ENCODE results near the gene TBC1D9.

Gene TBC1D9

GRCh38 chr4:140644470-140645185, 111.6 kb downstream of the TBC1D9 start:
- no peak for DNase-seq

DNA sequence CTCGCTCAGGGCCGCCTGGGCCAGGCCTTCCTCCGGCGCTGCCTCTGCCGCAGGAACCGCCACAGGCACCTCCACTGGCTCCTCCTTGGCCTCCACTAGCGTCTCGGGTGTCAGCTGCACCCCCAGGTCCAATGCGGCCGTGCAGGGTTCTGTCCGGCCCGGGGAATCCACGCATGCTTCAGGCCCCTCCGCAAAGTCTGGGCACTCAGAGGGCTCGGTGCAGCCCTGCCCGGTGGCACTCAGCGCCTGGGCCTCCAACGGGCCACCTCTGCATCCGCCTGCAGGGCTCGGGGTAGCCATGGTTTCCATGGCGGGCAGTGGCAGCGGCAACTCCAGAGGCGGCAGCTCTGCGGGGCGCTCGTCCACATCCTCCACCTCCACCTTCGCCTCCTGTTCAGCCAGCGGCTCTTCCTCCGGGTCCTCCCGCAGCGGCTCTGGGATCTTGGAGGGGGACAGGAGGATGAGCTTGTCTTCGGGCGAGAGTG, 112.6 kb downstream of the TBC1D9 start:
- DNase-seq: no peak

GRCh38 chr4:140642674-140643437, 113.3 kb downstream of the TBC1D9 start:
- DNase-seq: no peak

GRCh38 chr4:140641789-140642439, 114.3 kb downstream of the TBC1D9 start:
- DNase-seq: no peak

DNA sequence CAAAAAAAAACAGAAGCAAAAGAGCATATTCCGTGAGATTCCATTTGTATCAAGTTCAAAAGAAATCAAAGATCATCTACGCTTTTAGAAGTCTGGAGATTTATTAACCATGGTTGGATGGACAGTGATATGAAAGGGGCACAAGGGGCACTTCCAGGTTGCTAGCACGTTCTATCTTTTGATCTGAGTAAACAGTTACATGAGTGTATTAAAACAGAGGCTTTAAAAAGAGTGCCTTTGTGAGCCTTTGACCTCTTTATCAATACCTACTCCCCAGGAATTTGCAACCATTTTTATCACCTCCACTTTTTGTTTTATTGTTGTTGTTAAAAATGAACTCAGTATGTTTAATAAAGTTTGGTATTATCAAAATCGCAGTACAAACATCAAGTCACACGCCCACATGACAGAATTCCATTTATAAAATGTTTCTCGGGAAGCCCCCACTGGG, 115.1 kb downstream of the TBC1D9 start:
- no peak for DNase-seq

GRCh38 chr4:140640150-140640748, 115.9 kb downstream of the TBC1D9 start:
- no peak for DNase-seq

GRCh38 chr4:140639066-140639465, 117.1 kb downstream of the TBC1D9 start:
- no peak for DNase-seq

- peak; percentile 8 for DNase-seq
These were observed 118.3 kb downstream of the TBC1D9 start for GRCh38 chr4:140637836-140638235.

- DNase-seq: no peak
These were observed 120.6 kb downstream of the TBC1D9 start for GRCh38 chr4:140635606-140636005.

- no peak for DNase-seq
These were observed 122.2 kb downstream of the TBC1D9 start for GRCh38 chr4:140633951-140634350.

GRCh38 chr4:140633124-140633523, 123.1 kb downstream of the TBC1D9 start:
- no peak for DNase-seq

DNA sequence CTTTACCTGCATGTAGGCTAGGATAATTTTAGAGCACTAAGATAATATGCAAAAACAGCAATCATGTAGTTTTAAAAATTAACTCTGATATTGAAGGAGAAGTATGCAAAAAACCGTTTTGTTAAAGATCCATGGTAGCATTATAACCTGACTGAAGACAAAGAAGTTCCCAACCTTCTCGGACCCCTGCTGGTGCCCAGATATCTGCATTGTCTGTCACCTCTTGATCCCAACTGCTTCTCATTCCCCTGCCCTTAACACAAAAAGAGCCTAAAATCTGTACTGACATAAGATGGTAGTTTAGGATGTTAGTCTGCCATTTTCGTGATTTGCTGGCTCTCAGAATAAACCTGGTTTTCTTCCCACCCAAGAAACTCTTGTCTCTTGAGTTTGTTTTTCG, 125.9 kb downstream of the TBC1D9 start:
- DNase-seq: no peak

GRCh38 chr4:140628016-140628415, 128.2 kb downstream of the TBC1D9 start:
- no peak for DNase-seq

- no peak for DNase-seq
These were observed 129.4 kb downstream of the TBC1D9 start for GRCh38 chr4:140626661-140627376.

DNA sequence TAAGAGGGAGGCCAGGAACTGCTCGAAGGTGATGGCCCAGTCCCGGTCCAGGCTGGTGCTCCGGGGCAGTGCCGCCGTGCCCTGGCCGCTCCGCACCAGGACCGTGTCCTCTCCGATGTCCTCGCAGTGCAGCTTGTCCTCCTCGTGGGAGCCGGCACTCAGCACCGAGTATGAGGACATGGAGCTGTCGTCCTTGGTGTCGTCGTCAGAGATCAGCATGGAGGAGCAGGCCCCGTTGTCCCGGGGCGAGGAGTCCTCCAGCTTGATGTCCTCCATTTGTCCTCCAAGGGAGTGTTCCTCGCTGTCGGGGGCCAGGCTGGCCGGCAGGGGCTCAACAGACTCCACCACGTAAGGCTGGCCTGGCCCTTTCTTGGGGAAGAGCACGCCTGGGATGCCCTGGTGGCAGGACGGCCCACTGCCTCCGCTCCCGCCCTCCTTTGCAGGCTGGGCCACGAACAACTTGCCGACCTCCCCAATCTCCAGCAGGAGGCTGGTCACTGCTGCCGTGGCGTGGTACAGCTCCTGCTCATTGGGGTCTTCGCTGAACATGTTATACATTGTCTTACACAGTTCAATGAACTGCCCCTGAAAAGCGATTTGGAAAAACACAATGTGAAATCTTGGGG, 133.7 kb downstream of the TBC1D9 start:
- no peak for DNase-seq

GRCh38 chr4:140621161-140621560, 135.0 kb downstream of the TBC1D9 start:
- no peak for DNase-seq

DNA sequence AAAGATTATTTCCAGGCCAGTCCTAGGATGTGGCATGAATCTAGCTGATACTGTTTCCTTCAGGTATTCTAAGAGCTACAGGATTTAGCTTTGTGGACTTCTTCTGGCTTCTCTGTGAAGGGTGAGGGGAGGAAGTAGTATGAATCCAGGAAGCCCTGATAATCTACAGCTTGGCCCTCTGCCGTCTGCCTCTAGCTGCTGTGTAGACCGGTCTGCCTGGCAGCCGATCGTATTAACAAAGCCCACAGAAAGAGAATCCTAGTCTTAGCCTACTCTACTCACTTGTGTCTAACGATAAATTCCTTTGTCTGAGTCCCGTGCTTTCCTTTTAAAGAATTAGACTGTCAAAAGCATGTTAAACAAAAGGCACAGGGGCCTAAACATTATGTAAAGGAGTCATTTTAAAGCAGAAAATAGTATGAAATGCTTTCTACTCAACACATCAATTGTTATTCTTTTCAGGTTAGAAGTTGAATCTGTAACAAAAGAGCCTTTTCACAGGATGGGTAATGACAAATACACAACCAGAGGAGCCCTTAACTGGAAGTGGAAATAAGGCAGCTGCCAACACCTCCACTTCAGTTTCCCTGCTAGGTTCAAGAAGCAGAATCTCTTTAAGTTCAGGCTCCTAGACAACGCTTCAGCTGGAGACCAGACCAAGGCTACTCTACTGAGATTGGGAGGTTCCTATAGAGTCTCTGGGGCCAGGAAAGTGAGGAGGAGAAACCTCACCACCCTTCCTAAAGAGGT, 138.5 kb downstream of the TBC1D9 start:
- DNase-seq: no peak

GRCh38 chr4:140615451-140615850, 140.7 kb downstream of the TBC1D9 start:
- DNase-seq: no peak

DNA sequence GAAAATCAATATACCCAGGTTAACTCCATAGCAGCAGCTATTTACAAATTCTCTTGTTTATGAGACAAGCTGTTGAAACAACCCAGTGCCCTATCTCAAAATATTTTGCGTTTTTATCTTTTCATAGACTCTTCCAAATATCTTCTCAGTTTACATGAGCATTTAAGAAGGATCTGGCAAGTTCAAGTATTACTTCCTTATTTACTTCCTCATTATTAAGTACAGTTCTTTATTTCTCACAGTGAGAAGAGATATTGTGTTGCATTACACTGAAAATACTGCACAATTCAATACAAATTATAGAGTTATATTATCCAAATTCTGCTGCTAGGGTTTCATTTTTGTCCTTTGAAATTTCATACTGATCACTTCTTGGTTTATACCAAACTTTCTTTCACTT, 143.8 kb downstream of the TBC1D9 start:
- DNase-seq: no peak

GRCh38 chr4:140611854-140612253, 144.3 kb downstream of the TBC1D9 start:
- DNase-seq: no peak

Data from NCI-H345 (cell line).